Spleen (tissue), 7 donors: ENCODE data around the gene KCNC4.

ENCODE experiments used
- POLR2A ChIP-seq, 3 donors: fragments of 450-650 bp; IDR thresholded peaks; one replicate each; pipeline ENCODE4 v1.5.1; 2017; ENCODE audit warnings: antibody characterized with exemption in 3 of 3, mild to moderate bottlenecking in 1 of 3
- POLR2AphosphoS5 ChIP-seq, 3 donors: sonication (generic); formaldehyde crosslinking; IDR thresholded peaks; one replicate each; pipeline ENCODE4 v1.5.1; 2017; ENCODE audit warnings: antibody characterized with exemption in 3 of 3
- TF ChIP-seq, protein P1 (sequence below), 11 experiments: fragments of 200-600 bp in 7 of 11; fragments of 450-650 bp in 4 of 11; sonication (generic) in 4 of 11; IDR thresholded peaks in 8 of 11; conservative IDR thresholded peaks in 3 of 11; 1 replicate in 7 of 11; 2 replicates in 4 of 11; pipeline versions ENCODE4 v1.4.0 to v1.8.0; 2016 to 2021; ENCODE audit warnings: antibody characterized with exemption in 11 of 11, inconsistent platforms in 4 of 11, mild to moderate bottlenecking in 1 of 11
- donor health status: DM: no; HTN: no; CAD: no; lungs with moderate emphysema.
- donor health status: DM: no; HTN: no; CAD: no.
- donor health status: DM: no; HTN: no; CAD: no.

DNA sequence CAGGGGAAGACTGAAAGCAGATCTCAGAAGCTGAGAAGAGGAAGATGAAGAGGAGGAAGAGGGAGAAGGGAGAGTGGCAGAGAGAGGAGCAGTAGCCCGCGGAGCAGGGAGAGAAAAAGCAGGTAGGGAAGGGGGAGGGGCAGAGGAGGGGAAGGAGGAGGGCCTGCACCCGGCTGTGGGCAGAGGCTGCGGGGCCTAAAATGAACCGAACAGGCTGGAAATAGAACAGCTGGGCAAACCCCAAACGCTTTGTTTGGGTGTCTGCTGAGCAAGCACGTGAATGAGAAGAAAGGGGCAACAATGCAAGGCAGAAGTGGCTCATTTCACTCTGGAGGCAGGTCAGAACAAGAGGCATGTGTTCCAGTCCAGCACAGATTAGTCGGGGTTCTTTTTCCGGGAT lies 33.5 kb downstream of the KCNC4 start:
- TF ChIP-seq POLR2A (IDR thresholded peaks at IDR 0.05) (no peak), POLR2AphosphoS5 (IDR thresholded peaks at IDR 0.05) (no peak)
- TF ChIP-seq, protein P1, sequence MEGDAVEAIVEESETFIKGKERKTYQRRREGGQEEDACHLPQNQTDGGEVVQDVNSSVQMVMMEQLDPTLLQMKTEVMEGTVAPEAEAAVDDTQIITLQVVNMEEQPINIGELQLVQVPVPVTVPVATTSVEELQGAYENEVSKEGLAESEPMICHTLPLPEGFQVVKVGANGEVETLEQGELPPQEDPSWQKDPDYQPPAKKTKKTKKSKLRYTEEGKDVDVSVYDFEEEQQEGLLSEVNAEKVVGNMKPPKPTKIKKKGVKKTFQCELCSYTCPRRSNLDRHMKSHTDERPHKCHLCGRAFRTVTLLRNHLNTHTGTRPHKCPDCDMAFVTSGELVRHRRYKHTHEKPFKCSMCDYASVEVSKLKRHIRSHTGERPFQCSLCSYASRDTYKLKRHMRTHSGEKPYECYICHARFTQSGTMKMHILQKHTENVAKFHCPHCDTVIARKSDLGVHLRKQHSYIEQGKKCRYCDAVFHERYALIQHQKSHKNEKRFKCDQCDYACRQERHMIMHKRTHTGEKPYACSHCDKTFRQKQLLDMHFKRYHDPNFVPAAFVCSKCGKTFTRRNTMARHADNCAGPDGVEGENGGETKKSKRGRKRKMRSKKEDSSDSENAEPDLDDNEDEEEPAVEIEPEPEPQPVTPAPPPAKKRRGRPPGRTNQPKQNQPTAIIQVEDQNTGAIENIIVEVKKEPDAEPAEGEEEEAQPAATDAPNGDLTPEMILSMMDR (IDR thresholded peaks at IDR 0.05 in 8 of 11, conservative IDR thresholded peaks at IDR 0.05 in 3 of 11): no peak
